OCI-LY1 (cell line): ENCODE measurements around the gene EXOC6B.

ENCODE experiments used
- H2AFZ ChIP-seq: fragments of 200-600 bp; sonication (generic), shearing (Covaris generic); 2 replicates; pipeline ENCODE4 v1.6.0; 2014; ENCODE audit warnings: antibody characterized with exemption, mild to moderate bottlenecking, low read length
- H3F3A ChIP-seq: fragments of 200-600 bp; sonication (generic), shearing (Covaris generic); 2 replicates; pipeline ENCODE4 v1.6.0; 2014; ENCODE audit warnings: mild to moderate bottlenecking, antibody characterized with exemption, low read length, moderate library complexity; ENCODE audit not compliant: insufficient read depth
- H3K27ac ChIP-seq: fragments of 200-600 bp; sonication (generic); 2 replicates; pipeline ENCODE4 v1.5.1; 2014; ENCODE audit warnings: low read length, mixed run types, mild to moderate bottlenecking, low read depth; ENCODE audit not compliant: poor library complexity, severe bottlenecking
- H3K27me3 ChIP-seq: fragments of 200-600 bp; sonication (generic); 2 replicates; pipeline ENCODE4 v1.6.0; 2014; ENCODE audit warnings: antibody characterized with exemption, mild to moderate bottlenecking, low read length, moderate library complexity; ENCODE audit not compliant: insufficient read depth
- H3K36me3 ChIP-seq: fragments of 200-600 bp; sonication (generic); 2 replicates; pipeline ENCODE4 v1.6.1; 2014; ENCODE audit warnings: mild to moderate bottlenecking, antibody characterized with exemption, low read length, moderate library complexity, mixed read lengths; ENCODE audit not compliant: insufficient read depth
- H3K4me1 ChIP-seq: fragments of 200-600 bp; sonication (generic); 2 replicates; pipeline ENCODE4 v1.5.1; 2014; ENCODE audit warnings: mild to moderate bottlenecking, low read length, moderate library complexity; ENCODE audit not compliant: insufficient read depth, severe bottlenecking
- H3K4me2 ChIP-seq: fragments of 200-600 bp; sonication (generic), shearing (Covaris generic); 2 replicates; pipeline ENCODE4 v1.6.1; 2014; ENCODE audit warnings: low read length
- H3K4me3 ChIP-seq: fragments of 200-600 bp; sonication (generic); 2 replicates; pipeline ENCODE4 v1.5.1; 2014; ENCODE audit warnings: low read length, low read depth, mild to moderate bottlenecking, mixed read lengths; ENCODE audit not compliant: poor library complexity, severe bottlenecking
- H3K79me2 ChIP-seq: fragments of 200-600 bp; shearing (Covaris generic); 2 replicates; pipeline ENCODE4 v1.6.1; 2016; ENCODE audit warnings: mixed run types, low read length, mixed read lengths; ENCODE audit not compliant: insufficient read depth
- H3K9ac ChIP-seq: fragments of 200-600 bp; sonication (generic), shearing (Covaris generic); 2 replicates; pipeline ENCODE4 v1.6.1; 2014; ENCODE audit warnings: mild to moderate bottlenecking, low read length, mixed read lengths
- H3K9me2 ChIP-seq: fragments of 200-600 bp; sonication (generic), shearing (Covaris generic); 2 replicates; pipeline ENCODE4 v1.6.1; 2014; ENCODE audit warnings: low read depth, mild to moderate bottlenecking, low read length, mixed read lengths
- H3K9me3 ChIP-seq: fragments of 200-600 bp; shearing (Covaris generic); 2 replicates; pipeline ENCODE4 v1.6.1; 2014; ENCODE audit warnings: low read length, mixed read lengths
- H4K20me1 ChIP-seq: fragments of 200-600 bp; sonication (generic), shearing (Covaris generic); 2 replicates; pipeline ENCODE4 v1.6.0; 2016; ENCODE audit warnings: mild to moderate bottlenecking, low read length; ENCODE audit not compliant: insufficient read depth
- EZH2 ChIP-seq: fragments of 200-600 bp; sonication (generic), shearing (Covaris generic); IDR thresholded peaks from 2 replicates; pipeline ENCODE4 v1.8.0; 2017; ENCODE audit warnings: borderline replicate concordance, mixed run types, mild to moderate bottlenecking, antibody characterized with exemption, low read length, moderate library complexity, mixed read lengths
- TF ChIP-seq, protein P1 (sequence below): fragments of 200-600 bp; sonication (generic), shearing (Covaris generic); IDR thresholded peaks from 2 replicates; pipeline ENCODE4 v1.5.1; 2017; ENCODE audit warnings: mild to moderate bottlenecking, antibody characterized with exemption, low read length, moderate library complexity, mixed read lengths

The EXOC6B gene

DNA sequence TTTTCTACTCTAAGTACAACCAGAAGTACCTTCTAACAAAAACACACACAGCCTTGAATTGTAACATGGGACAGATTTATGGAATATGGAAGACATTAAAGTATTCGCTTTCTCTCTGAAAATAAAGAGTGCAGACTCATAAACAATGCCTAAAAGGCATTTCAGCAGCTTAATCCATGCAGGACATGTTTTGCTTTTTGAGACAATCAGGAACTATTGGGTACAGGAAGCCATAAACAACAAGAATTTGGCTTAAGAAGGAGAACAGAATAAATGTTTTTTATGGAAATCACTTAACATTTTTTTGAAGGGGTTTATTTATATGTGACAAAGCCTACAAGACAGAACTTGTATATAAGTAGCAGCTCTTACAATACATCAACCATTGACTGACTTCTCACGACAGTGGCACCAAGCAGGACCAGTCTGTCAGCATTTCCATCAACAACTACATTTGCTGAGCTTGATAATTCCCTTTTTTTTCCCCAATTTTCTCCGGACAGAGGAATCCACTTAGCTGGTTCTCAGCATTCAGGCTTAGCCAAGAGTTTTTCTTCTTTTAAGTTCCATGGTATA, 140.1 kb downstream of the EXOC6B start:
- H3K36me3 ChIP-seq = no peaks in the 10 kb centered on the region
- no peak overlapping the region for H3K4me3 ChIP-seq
- no peaks in the 10 kb centered on the region for H4K20me1 ChIP-seq
- no peaks in the 10 kb centered on the region for H3K9me2 ChIP-seq
- no peak overlapping the region for H3K4me2 ChIP-seq
- no peak overlapping the region for H3K27ac ChIP-seq
- H3K9ac ChIP-seq = no peak overlapping the region
- H3F3A ChIP-seq = no peaks in the 10 kb centered on the region
- no peaks in the 10 kb centered on the region for H3K4me1 ChIP-seq
- no peak overlapping the region for H2AFZ ChIP-seq
- no peaks in the 10 kb centered on the region for H3K27me3 ChIP-seq
- no peaks in the 10 kb centered on the region for H3K79me2 ChIP-seq
- H3K9me3 ChIP-seq = no peaks in the 10 kb centered on the region
- TF ChIP-seq, protein P1, sequence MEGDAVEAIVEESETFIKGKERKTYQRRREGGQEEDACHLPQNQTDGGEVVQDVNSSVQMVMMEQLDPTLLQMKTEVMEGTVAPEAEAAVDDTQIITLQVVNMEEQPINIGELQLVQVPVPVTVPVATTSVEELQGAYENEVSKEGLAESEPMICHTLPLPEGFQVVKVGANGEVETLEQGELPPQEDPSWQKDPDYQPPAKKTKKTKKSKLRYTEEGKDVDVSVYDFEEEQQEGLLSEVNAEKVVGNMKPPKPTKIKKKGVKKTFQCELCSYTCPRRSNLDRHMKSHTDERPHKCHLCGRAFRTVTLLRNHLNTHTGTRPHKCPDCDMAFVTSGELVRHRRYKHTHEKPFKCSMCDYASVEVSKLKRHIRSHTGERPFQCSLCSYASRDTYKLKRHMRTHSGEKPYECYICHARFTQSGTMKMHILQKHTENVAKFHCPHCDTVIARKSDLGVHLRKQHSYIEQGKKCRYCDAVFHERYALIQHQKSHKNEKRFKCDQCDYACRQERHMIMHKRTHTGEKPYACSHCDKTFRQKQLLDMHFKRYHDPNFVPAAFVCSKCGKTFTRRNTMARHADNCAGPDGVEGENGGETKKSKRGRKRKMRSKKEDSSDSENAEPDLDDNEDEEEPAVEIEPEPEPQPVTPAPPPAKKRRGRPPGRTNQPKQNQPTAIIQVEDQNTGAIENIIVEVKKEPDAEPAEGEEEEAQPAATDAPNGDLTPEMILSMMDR = no peak
- no peak for TF ChIP-seq EZH2

DNA sequence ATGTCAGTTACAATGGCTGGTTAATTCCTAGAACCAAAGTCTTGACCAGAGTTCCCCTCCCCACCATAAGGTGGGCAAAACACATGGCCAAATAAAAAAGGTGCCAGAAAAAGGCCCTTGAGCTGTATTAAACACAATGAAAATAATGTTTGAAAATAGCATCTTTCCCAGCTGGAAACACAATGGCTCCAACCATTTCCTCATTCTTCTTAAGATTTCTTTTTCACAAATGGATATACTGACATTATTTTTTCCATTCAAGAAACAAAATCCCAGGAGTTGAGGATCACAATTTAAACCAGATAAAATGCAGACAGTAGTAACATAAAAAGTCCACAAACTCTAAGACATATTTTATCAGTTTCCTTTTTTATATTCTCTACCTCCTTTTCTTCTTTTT, 143.8 kb downstream of the EXOC6B start:
- Histone ChIP-seq H3K4me2 (no peak overlapping the region), H3K27ac (no peak overlapping the region), H3K79me2 (no peaks in the 10 kb centered on the region), H3K9me2 (no peaks in the 10 kb centered on the region), H3K9me3 (no peaks in the 10 kb centered on the region), H2AFZ (no peak overlapping the region), H3K9ac (no peak overlapping the region), H3K4me1 (no peaks in the 10 kb centered on the region), H3K27me3 (no peaks in the 10 kb centered on the region), H3K4me3 (no peak overlapping the region), H4K20me1 (no peaks in the 10 kb centered on the region), H3K36me3 (no peaks in the 10 kb centered on the region), H3F3A (no peaks in the 10 kb centered on the region)
- TF ChIP-seq EZH2 = no peak
- TF ChIP-seq, protein P1 = no peak

DNA sequence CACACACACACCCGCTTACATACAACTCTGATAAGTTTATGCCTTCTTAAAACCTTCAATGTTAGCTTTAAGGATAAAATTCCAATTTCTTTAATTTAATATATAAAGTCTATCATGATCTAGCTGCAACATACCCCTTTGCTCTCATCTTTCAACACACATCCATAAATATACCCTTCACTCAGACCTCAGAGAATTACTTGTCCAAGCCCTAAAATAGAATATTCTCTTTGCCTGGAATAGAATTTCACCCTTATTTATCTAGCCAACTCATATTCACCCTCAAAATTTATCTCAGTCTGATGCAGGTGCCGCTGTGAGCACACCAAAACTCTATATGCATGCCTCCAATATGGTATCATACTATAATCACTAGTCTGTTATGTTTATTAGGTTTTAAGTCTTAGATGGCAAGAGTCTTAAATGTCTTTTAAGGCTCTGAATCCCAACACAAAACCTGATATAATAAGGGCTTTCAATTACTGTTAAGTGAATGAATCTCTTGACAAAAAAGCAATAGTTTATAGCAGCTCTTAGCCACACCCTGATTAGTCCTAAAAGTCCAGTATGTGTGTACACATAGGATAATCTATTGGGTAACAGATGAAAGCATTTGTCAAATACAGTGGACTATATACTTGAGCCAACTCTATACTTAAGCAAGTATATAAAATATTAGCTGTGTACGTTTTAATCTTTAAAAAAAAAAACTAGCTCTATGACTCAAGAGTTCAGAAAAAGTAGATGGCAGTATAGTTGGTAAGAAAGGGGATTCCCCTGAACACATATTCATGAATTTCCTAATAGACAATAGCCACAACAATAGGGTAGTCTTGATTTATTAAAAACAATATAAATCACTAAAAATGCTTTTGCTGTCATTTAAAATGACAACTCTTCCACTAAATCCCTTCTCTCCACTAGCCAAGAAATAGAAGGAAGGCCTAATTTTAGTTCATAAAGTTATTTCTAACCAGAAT, 144.5 kb downstream of the EXOC6B start:
- Histone ChIP-seq H3K79me2 (no peaks in the 10 kb centered on the region), H3K9ac (no peak overlapping the region), H3K9me2 (no peaks in the 10 kb centered on the region), H3K36me3 (no peaks in the 10 kb centered on the region), H3K4me2 (no peak overlapping the region), H4K20me1 (no peaks in the 10 kb centered on the region), H3K4me1 (no peaks in the 10 kb centered on the region), H3K4me3 (no peak overlapping the region), H3K27me3 (no peaks in the 10 kb centered on the region), H3K27ac (no peak overlapping the region), H3K9me3 (no peaks in the 10 kb centered on the region), H2AFZ (no peak overlapping the region), H3F3A (no peaks in the 10 kb centered on the region)
- TF ChIP-seq, protein P1 = no peak
- TF ChIP-seq EZH2 = no peak
